DOHH2 (cell line): ENCODE results near the gene CCNF.

ENCODE experiments used
- EZH2phosphoT487 ChIP-seq: fragments of 200-600 bp; sonication (generic); IDR thresholded peaks from 2 replicates; pipeline ENCODE4 v1.6.1; 2017; ENCODE audit warnings: borderline replicate concordance, mild to moderate bottlenecking, antibody characterized with exemption, low read length, moderate library complexity, mixed read lengths
- TF ChIP-seq, protein P1 (sequence below): fragments of 200-600 bp; sonication (generic); IDR thresholded peaks from one replicate; pipeline ENCODE4 v1.5.1; 2014; ENCODE audit warnings: antibody characterized with exemption, mild to moderate bottlenecking, low read depth, low read length; ENCODE audit not compliant: poor library complexity, severe bottlenecking

DNA sequence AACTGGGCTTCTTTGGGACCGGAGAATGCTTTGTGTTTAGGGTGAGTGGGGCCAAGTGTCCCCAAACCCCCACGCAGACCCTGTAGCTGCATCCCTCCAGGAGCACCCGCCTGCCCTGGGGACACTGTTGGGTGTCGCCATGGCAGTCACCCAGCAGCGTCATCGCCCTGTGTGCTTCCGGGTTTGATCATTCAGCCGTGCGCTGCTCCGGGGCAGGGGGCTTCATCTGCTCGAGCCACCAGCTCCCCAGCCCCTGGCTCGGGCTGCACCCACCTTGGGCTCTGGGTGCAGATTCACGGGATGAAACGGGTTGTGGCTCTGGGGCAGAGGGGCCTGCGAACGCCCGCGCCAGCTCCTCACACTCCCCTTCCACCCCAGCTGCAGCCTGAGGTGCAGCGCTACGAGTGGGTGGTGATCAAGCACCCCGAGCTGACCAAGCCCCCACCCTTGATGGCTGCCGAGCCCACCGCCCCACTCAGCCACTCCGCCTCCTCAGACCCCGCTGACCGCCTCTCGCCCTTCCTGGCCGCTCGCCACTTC is 70.7 kb downstream of the CCNF start:
- TF ChIP-seq, protein P1, sequence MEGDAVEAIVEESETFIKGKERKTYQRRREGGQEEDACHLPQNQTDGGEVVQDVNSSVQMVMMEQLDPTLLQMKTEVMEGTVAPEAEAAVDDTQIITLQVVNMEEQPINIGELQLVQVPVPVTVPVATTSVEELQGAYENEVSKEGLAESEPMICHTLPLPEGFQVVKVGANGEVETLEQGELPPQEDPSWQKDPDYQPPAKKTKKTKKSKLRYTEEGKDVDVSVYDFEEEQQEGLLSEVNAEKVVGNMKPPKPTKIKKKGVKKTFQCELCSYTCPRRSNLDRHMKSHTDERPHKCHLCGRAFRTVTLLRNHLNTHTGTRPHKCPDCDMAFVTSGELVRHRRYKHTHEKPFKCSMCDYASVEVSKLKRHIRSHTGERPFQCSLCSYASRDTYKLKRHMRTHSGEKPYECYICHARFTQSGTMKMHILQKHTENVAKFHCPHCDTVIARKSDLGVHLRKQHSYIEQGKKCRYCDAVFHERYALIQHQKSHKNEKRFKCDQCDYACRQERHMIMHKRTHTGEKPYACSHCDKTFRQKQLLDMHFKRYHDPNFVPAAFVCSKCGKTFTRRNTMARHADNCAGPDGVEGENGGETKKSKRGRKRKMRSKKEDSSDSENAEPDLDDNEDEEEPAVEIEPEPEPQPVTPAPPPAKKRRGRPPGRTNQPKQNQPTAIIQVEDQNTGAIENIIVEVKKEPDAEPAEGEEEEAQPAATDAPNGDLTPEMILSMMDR, result no peak
- TF ChIP-seq EZH2phosphoT487, result no peak
